Measurements from ENCODE around the gene TMEM179.

Gene TMEM179

DNA sequence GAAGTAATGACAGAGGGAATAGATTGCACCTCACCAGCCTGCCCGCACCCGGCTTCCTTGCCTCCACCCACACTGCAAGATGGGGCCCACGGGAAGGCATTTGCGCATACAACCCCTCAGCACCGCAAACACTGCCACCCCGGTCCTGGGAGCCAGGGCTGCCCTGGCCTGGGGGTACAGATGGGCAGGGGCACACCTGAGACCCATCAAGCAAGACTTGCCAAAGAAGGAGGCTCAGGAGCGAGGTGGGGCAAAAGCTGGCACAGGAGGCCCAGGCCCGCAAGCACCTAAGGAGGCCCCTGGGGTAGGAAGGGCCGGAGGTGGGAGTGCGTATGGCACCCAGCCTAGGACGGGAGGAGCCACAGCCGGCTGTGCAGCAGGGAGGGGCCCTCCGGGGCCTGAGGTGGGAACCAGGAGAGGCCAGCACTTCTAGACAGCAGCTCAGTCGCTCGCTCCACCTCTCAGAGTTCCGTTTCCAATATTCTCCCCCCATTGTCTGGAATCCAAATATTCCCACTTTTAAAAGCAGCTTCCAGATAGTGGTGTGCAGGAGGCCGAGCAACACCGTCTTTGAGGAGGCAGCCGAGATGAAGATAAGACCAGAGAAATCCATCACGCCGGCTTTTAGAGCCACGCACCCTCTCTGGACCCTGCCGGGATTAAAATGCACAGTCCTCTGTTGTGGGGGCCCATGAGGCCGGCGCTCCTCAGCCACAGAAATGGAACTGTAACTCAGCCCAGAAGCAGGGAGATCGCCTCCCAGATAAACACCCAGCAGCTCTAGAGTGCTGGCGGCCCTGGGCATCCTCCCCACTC is 37.2 kb downstream of the TMEM179 start:
- DNase-seq: no peak

DNA sequence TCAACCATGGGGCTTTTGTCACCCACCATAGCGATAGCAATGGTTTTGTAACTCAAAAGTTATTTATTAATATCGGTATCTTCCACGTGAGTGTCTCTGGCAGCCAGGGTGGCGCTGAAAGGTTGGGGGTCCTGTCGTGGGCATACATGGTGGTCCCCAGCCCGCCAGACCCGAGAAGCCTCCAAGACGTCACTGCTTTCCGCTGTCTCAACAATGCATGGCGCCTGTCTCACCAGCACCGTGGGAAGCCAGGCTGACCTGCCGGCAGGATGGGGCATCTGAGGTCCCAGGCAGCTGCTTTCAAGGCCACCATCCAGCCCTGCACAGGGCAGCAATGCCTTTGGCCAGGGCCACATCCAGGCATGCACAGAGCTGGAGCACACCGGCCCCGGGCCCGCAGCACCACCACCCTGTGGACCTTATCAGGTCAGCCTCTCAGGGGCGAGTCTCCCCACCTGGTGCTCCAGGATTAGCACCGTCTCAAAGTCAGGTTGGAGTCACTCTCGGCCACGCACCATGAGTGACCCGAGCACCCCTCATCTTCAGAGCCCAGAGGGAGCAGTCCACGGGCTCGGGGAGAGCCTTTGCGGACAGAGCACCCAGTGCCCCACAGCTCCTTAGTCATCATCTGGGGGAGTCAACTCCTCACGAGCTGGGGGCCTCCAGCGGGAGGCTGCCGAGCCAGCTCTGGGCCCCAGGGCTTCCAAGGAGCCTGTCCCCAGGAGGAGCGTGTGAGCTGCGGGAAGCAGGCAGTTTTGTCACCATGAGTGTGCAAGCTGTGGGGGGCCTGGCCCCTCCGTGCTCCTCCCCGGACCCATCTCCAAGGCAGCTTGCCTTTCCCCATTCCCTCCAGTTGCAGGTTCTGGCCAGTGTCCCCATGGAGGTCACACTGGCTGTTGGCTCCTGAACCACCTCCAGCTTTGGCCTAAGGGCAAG is 39.6 kb downstream of the TMEM179 start:
- no peak for DNase-seq

DNA sequence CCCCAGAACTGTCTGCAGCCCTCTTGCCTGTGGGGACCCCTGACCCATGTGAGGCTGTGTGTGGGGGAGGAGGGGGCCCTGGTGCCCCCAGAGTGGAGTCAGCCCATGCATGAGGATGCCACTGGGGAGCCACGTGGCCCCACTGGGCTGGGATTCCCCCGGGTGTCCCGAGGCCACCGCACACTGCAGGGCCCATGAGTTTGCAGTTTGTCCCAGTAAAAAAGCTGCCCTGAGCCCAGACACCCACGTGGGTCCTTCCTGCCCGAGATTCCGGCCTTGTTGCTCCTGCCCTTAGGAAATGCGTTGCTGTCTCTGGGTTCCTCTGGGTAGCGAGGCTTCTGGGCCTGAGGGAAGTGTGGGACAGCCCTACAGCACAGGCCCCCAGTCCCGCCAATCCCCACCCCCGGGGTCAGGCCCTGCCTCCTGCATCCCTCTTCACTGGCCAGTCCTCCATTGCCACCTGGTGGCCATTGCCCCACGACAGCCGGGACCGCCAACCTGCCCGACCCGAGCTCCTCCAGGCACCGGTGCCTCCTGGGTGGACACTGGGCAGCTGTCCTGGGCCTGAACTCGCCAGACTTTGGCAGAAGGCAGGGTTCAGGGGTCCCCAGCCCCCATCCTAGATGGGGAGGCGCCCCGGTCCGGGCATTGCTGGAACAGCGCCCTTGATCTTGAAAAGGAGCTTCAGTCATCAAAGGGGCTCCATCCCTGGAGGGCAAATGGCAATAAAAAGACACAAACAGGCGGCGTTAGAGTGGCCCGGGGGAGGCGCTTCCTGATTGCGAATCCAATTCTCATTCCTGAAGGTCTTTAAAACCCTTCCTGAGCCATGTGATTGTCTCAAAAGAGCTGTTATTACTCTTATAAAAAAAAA is 40.6 kb downstream of the TMEM179 start:
- DNase-seq: peak; percentile 41

DNA sequence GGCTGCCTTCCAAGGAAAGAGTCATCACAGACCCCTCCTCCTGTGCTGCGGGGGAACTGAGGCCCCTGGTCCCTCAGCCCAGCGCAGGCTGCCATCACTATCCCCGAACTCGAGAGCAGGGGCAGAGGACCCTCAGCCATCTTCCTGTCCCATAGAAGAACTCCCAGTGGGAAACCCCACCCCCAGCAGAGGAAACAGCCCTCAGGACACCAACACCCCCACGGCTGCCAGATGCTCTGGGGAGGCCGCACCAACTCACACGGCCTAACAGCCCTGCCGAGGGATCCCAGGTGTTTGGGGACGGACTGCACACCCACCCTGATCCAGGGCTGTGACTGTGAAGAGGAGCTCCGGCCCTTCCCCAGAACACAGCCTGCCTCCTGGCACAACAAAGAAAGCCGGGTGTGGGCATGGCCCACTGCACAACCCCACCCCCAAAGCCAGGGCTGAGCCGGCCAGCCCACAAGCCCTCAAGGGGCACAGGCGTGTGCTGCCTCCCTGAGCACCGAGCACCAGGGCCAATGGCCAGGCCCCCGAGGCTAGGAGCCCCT is 41.3 kb downstream of the TMEM179 start:
- no peak for DNase-seq

DNA sequence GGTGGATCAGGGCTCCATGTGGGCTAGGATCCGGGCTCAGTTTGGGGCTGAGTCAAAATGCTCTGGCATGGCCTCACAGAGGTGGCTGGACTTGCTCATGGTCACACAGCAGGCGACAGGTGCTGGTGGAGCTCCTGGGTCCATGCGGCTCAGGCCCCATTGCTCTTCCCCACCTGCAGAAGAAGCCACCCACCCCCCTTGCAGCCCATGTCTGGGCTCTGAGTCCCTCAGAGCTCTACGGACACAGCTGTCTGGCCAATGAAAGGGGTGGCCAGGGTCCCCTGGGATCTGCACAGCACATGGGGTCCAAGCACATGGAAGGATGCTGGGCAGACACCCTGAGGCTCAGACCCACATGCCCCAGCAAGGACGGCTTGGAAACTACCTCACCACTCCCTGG is 42.0 kb downstream of the TMEM179 start:
- no peak for DNase-seq

DNA sequence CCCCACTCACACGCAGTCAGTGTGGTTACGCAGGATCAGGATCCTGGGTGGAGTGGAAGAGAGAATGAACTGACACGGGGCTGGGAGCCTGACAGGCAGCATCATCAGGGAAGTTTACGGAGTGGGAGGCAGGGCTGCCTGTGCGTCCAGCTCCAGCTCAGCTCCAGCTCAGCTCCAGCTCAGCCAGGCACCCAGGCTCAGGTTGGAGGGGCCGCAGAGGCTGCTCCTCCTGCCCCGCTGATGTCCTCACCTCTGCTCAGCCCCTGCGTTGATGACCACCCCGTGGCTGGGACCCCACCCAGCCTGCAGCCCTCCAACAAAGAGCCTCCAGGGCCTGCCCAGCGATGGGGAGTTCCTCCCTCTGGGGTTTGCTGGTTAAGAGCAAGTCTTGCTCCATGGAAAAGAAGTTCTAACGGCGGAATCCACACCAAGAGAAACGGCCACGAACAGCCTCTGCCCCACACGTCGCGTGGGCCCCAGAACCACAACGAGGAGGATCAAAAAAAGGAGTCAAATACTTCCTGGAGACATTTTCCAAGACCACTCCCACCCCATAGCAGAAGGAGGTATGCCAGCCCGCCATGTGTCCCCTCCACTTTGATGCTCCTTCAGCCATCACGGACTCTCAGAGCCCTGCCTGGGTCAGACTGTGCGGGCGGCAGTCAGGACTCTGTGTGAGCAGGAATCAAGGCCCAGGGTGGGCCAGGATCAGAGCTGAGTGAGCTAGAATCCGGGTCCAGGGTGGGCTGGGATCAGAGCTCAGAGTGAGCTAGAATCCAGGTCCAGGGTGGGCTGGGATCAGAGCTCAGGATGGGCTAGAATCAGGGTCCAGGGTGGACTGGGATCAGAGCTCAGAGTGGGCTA is 42.7 kb downstream of the TMEM179 start:
- no peak for DNase-seq

DNA sequence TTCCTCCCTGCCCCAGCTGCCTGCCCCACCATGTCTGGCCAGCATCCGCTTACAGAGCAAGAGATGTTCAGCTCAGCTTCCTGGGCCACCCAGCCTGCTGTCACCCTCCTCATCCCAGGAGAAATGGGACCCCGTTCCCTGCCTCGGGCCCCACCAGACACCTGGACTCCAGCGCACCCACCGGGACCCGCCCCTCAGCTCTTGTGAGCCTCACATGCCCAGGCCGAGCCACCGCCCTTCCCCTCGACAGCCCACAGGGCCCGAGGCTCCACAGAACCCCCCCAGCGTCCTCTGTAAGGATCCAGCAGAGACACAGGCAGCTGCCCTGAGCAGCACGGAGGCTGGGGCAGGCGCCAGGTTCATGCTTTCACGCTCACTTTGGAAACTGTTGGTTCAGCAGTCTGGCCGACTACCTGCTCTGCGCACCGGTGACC is 43.4 kb downstream of the TMEM179 start:
- DNase-seq: no peak

DNA sequence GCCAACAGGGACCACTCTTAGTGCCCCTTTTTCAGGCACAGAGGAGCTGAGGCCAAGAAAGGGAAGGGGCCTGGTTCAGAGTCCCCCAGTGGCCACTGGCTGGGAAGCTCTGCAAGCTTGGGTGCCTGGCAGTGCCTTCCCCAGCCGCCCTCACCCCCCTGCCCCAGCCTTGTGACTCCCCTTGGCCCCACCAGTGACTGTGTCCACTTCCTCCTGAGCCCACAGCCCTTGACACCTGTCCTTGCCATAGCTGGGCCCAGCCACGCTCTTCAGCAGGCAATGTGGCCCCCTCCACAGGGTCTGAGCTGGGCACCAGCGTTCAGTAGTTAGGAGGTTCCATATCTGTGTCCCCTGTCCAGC is 44.0 kb downstream of the TMEM179 start:
- no peak for DNase-seq

DNA sequence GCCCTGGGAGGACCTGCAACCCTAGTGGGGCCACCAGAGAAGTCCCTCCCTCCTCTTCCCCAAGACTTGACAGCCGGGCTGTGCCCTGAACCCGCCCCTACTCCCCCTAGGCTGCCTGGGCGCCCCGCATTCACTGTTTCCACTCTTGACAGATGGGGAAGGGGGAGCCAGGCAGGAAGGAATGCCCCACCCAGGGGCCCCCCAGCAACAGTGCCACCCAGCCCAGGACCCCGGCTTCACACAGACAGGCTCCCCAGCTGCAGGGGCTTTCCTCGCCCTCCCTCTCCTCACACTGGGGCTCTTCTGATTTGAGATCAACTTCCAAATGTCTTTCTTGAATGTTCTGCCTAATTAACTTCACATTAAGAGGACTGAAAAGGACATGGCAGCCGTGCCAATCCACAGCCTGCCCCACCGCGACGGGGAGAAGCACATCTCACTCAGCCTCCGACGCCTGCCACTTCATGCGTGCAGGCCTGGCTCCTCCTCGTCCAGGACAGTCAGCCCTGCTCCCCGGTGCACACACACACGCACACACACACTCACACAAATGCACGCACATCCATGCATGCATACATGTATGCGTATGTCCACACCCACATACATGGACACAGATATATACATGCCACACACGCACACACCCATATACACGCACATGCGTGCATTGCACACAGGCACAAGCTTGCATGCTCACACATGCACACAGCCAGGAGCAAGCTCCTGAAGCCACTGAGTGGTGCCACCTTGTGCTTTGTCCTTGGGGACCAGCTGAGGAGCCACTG is 44.6 kb downstream of the TMEM179 start:
- DNase-seq: no peak

DNA sequence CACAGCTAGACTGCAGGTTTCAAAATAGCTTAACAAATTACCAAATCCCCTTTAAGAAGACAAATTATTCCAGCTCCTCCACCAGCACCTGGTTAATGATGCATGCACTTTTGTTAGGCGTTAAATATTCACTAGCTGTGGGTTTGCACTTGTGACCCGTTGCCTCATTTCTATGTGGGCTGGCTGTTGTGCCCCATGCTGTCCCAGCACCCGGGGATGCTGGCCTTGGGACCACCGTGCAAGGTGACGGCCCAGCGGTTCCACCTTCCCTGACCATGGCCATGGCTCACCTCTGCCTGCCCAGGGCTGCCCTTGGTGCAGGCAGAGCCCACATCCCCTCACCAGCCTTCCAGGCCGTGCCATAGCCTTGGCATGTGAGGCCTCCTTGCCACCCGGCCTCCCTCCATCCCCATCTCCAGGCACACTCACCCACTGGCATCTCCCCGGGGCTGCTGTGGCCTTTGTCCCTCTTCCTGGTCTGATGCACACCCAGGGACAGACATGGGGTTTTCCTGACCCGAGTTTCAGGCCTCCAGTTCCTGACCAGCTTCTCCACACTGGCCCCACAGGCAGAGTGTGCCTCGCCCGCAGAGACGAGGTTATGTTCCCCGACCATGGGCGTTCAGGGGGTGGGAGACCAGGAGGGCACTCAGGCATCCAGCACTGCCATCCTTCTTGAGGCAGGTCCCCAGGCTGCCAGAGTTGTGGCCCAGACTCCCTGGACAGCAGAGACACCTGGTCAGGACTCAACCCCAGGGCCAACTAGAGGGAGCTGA is 45.4 kb downstream of the TMEM179 start:
- DNase-seq: no peak

DNA sequence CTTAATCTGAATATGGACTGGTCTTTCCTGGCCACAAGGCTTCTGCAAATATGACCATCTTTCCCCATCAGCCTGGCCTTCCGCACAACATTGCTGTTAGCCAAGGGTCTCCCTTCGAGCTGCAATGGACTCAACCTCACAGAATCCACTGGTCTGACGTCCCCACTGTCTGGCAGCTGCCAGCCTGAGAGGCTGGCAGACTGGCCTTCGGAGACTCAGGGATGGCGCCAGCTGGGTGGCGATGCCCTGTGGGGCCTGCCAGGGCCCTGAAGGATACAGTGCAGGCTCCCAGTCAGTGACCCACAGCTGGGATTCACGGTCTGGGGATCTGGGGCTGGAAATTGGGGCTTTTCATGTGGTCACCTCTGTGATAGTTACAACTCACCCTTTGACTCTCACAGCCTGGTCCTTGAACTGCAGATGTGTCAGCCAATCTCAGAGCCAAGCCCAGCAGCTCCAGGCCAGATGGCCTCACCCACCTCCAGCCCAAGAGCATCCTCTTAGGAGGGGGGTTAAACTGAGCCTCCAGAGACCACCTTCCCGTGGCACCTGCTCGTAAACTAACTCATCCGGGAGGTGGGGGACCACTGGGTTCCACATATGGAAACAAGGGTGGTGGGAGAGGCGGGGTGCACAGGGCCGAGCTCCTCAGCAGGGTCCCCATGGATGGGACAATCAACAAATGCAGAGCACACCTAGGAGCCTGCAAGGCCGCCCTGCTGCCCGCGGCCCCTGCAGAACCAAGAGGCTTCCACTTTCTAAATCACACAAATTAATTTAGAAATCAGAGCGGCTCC is 46.1 kb downstream of the TMEM179 start:
- no peak for DNase-seq

DNA sequence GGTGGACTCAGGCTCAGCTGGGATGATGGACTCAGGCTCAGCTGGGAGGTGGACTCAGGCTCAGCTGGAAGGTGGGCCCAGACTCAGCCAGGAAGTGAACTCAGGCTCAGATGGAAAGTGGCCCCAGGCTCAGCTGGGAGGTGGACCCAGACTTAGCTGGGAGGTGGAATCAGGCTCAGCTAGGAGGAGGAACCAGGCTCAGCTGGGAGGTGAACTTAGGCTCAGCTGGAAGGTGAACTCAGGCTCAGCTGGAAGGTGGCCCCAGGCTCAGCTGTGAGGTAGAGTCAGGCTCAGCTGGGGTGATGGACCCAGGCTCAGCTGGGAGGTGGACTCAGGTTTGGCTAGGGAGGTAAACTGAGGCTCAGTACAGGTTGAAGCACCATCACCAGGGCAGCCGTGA is 46.8 kb downstream of the TMEM179 start:
- DNase-seq: no peak

DNA sequence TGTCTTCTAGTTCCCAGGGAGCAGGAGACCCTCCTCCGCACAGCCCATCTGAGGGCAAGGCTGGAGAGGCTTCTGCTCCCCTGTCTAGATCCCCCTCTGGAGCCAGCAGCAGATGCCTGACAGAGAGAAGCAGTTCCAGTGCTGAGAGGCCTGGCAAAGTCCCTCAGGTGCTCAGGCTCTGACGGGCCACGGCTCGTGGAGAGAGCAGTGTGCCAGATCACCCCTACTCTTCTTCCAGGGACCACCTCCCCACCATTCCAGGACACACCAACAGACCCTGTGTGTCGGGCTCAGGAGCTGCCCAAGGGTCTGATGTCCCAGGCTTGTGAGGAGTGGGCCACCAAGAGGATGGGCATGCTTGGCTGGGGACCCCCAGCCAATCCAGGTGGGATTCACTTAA is 47.5 kb downstream of the TMEM179 start:
- no peak for DNase-seq

DNA sequence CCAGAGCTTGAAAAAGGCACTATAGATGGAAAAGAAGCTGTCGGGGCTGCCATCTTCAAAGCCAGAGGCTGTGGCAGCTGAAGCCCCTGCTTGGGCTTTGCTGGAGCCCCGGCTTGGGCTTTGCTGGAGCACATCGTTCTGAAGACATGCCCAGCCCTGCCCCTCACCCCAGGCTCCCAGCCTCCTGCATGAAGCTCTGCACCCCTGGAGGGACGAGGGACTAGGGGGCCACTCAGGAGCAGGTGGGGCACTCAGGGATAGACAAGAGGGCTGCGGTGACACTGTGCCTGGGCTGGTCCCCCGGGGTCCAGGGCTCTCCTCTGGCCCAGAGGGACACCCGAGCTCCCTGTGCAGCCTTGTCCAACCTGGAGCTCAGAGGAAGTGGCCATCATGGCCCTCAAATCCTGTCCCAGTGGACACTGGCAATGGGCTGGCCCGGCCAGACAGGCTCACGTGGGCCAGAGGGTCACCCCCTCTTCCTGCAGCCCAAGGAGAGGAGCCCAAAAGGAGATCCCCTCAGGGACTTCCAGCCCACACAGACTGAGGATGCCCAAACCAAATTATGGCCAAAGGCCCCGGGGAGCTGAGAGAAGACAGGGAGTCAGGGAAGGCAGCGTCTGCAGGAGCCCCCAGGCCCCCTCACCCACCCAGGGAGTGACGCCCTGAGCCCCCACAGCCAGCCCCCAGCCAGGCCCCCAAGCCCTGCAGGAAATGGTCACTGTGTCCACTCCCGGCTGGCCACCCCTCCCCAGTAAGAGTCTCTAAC is 48.1 kb downstream of the TMEM179 start:
- no peak for DNase-seq

DNA sequence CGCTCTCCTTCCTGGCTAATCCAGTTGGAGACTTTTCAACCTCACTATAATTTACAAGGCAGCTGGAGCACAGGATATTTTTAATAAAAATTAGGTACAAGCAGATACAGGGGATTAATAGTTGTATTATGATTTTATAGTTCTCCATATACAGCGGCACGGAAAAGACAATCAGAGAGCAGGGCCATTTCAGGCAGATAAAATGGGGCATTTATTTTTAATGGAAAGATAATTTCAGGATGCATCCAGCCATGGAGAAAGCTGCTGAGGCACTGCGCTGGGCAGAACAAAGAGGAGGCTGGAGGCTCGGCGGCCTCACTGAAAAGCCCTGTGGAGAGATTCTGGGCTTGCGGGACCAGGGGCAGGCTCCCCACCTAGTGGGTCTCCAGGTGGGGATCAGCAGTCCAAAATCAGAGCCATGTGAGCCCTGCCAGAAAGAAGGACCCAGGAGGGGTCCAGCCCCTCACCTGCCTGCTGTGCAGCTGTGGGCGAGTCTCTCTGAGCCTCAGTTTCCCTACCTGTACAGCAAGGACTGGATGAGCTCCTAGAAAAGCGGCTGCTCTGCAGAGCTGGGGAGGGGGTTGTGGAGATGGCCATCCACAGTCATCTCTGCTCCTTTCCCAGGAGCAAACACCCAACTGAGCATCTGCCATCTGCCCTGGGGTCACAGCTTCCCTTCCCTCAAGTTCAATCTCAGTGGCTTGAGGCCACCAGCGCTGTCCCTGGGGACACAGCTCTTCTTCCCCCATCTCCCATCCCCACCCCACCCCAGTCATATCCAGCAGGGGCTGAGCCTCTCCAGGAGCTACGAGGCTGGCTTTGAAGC is 48.9 kb downstream of the TMEM179 start:
- DNase-seq: no peak

DNA sequence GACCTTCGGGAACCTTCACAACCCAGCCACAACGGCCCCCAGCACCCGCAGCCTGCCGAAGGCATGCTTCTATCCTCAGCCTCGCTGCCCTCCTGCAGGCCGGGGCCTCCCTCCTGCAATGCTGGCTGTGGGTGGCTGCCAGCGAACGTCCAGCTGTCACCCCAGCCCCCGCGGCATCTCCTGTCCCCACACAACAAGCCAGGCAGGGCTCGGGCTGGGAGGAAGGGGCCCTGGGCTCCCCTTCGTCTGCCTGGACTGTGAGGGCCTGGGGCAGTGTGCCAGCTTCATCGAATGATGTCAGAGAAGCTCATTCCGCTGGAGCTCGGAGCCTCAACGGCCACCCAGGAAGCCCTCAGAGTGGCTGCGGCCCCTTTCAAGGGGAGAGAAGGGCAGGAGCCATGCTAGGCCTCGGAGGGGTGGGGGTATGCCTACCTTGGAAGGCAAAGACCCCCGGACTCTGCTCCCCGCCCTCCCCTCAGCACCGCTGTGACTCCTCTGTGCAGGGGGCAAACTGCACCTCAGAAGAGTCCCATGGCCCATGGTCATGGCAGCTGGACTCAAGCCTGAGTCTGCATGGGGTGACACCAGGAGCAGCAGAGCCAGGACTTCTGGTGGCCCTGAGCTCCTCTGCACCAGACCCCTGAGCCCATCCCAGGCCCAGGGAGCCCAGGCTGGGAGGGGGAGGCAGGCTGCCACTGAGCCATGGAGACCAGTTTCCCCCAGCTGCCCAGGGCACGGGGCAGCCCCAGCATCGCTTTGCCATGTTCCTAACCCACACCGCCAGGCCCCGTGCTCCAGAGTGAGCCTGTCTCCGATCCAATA is 49.8 kb downstream of the TMEM179 start:
- no peak for DNase-seq

Data from inflammatory macrophage treated with lipopolysaccharide for 4 hours (primary cell).